Measurements from ENCODE around the gene APOA4. TPM values are rescaled to one million over a fixed set of nuclear protein-coding genes. Genes with fewer than 3 reads are reported as not detected.
"Not testable (repeated sequence)": the region's sequence is repeated elsewhere in the genome, so short reads cannot be mapped to it uniquely, and the experiment has no call there.

The APOA4 gene
- total RNA-seq, 1 donor from 2014 or later: not detected

- Mint-ChIP-seq H3K27ac (ENCODE audit: unreplicated experiment) (no peak overlapping the region), H3K4me3 (ENCODE audit: unreplicated experiment) (no peak overlapping the region), H3K9me3 (ENCODE audit: low read depth) (peaks cover 3% of the 10 kb centered on the region), H3K36me3 (ENCODE audit: low read depth) (no peaks in the 10 kb centered on the region), H3K27me3 (ENCODE audit: low read depth) (no peaks in the 10 kb centered on the region), H3K4me1 (ENCODE audit: low read depth) (no peaks in the 10 kb centered on the region)
- no peak for TF ChIP-seq CTCF (IDR thresholded peaks at IDR 0.05)
- DNase-seq (ENCODE audit: low spot score): no peak
These were observed 11.0 kb downstream of the APOA4 start for GRCh38 chr11:116812109-116812508.

GRCh38 chr11:116811194-116811593 lies 11.9 kb downstream of the APOA4 start:
- Mint-ChIP-seq H3K27me3 (ENCODE audit: low read depth) (no peaks in the 10 kb centered on the region), H3K36me3 (ENCODE audit: low read depth) (no peaks in the 10 kb centered on the region), H3K4me3 (ENCODE audit: unreplicated experiment) (no peak overlapping the region), H3K27ac (ENCODE audit: unreplicated experiment) (no peak overlapping the region), H3K4me1 (ENCODE audit: low read depth) (no peaks in the 10 kb centered on the region), H3K9me3 (ENCODE audit: low read depth) (peaks cover 3% of the 10 kb centered on the region)
- no peak for DNase-seq (ENCODE audit: low spot score)
- TF ChIP-seq CTCF (IDR thresholded peaks at IDR 0.05): no peak

- no peak for TF ChIP-seq CTCF (IDR thresholded peaks at IDR 0.05)
- Mint-ChIP-seq H3K27ac (ENCODE audit: unreplicated experiment) (no peak overlapping the region), H3K9me3 (ENCODE audit: low read depth) (peaks cover 3% of the 10 kb centered on the region), H3K4me3 (ENCODE audit: unreplicated experiment) (no peak overlapping the region), H3K27me3 (ENCODE audit: low read depth) (peaks cover 4% of the 10 kb centered on the region), H3K36me3 (ENCODE audit: low read depth) (no peaks in the 10 kb centered on the region), H3K4me1 (ENCODE audit: low read depth) (no peaks in the 10 kb centered on the region)
- no peak for DNase-seq (ENCODE audit: low spot score)
These were observed 14.6 kb downstream of the APOA4 start for GRCh38 chr11:116808262-116809175.

GRCh38 chr11:116807601-116808261 lies 15.4 kb downstream of the APOA4 start:
- H3K36me3 Mint-ChIP-seq (ENCODE audit: low read depth): no peaks in the 10 kb centered on the region
- H3K4me1 Mint-ChIP-seq (ENCODE audit: low read depth): no peaks in the 10 kb centered on the region
- TF ChIP-seq CTCF (IDR thresholded peaks at IDR 0.05): no peak
- DNase-seq (ENCODE audit: low spot score): no peak
- H3K9me3 Mint-ChIP-seq (ENCODE audit: low read depth): no peaks in the 10 kb centered on the region
- H3K4me3 Mint-ChIP-seq (ENCODE audit: unreplicated experiment): no peak overlapping the region
- H3K27ac Mint-ChIP-seq (ENCODE audit: unreplicated experiment): no peak overlapping the region
- peaks cover 6% of the 10 kb centered on the region for H3K27me3 Mint-ChIP-seq (ENCODE audit: low read depth)

GRCh38 chr11:116804001-116804400 lies 19.1 kb downstream of the APOA4 start:
- H3K36me3 Mint-ChIP-seq (ENCODE audit: low read depth): no peaks in the 10 kb centered on the region
- no peak overlapping the region for H3K27ac Mint-ChIP-seq (ENCODE audit: unreplicated experiment)
- no peak for DNase-seq (ENCODE audit: low spot score)
- no peaks in the 10 kb centered on the region for H3K4me1 Mint-ChIP-seq (ENCODE audit: low read depth)
- H3K9me3 Mint-ChIP-seq (ENCODE audit: low read depth): no peaks in the 10 kb centered on the region
- peaks cover 18% of the 10 kb centered on the region for H3K27me3 Mint-ChIP-seq (ENCODE audit: low read depth)
- H3K4me3 Mint-ChIP-seq (ENCODE audit: unreplicated experiment): no peak overlapping the region
- no peak for TF ChIP-seq CTCF (IDR thresholded peaks at IDR 0.05)

GRCh38 chr11:116801662-116802061 lies 21.4 kb downstream of the APOA4 start:
- H3K9me3 Mint-ChIP-seq (ENCODE audit: low read depth): not testable (repeated sequence)

More at GRCh38 chr11:116801662-116802061, 21.4 kb downstream of the APOA4 start:
- not testable (repeated sequence) for H3K4me3 Mint-ChIP-seq (ENCODE audit: unreplicated experiment); DNase-seq (ENCODE audit: low spot score); H3K27ac Mint-ChIP-seq (ENCODE audit: unreplicated experiment); H3K36me3 Mint-ChIP-seq (ENCODE audit: low read depth); H3K4me1 Mint-ChIP-seq (ENCODE audit: low read depth)
- peaks cover 18% of the 10 kb centered on the region for H3K27me3 Mint-ChIP-seq (ENCODE audit: low read depth)
